ENCODE data around the gene GTPBP3. TPM values are rescaled to one million over a fixed set of nuclear protein-coding genes. Genes with fewer than 3 reads are reported as not detected.

Gene GTPBP3
- total RNA-seq, 1 experiment from 2014 or later = 62.9 TPM

DNA sequence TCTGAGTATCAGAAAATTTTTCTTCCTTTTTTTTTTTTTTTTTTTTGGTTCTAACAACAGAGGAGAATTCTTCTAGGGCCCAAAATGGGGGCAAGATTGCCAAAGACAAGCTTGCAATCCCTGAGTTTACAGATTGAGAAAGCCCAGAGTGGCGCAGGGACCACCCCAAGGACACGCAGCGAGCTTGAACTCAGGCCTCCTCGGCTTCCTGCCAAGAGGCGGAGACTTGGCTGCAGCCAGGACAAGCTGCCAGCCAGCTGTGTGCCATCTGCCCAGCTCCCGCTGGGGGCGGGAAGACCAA is 32.2 kb upstream of the GTPBP3 start:
- Histone ChIP-seq H4K91ac (ENCODE audit: insufficient read length, low read depth, low read length) (no peak overlapping the region), H2BK5ac (ENCODE audit: insufficient read length, low read length) (no peak overlapping the region), H3K9me3 (ENCODE audit: control insufficient read depth, low read depth, low read length) (no peaks in the 10 kb centered on the region), H2AFZ (ENCODE audit: low read length) (no peak overlapping the region), H3K79me2 (ENCODE audit: insufficient read depth, low read length) (no peaks in the 10 kb centered on the region), H3T11ph (ENCODE audit: low read length) (no peak overlapping the region), H3K4me1 (ENCODE audit: insufficient read depth, low read length) (peaks cover 3% of the 10 kb centered on the region; the same call in 1 of the 2 replicates), H3K27ac (ENCODE audit: insufficient read length, low read depth, low read length) (no peak overlapping the region), H4K20me1 (ENCODE audit: control insufficient read depth, insufficient read depth, insufficient read length) (no peaks in the 10 kb centered on the region), H3K23me2 (ENCODE audit: insufficient read length, low read depth, low read length, poor library complexity, severe bottlenecking) (peaks cover 8% of the 10 kb centered on the region), H2BK12ac (ENCODE audit: insufficient read length, low read depth, low read length) (no peak overlapping the region), H3K56ac (ENCODE audit: insufficient read length, low read depth, low read length) (no peak overlapping the region), H3K4ac (ENCODE audit: low read depth, low read length) (no peak overlapping the region), H4K8ac (replicated peaks; ENCODE audit: insufficient read length, low read depth, low read length) (no peak overlapping the region), H3K9ac (ENCODE audit: extremely low read depth, insufficient read length, low read length) (no peak overlapping the region), H3K14ac (ENCODE audit: insufficient read depth, low read length) (no peak overlapping the region), H3K79me1 (ENCODE audit: insufficient read depth, low read depth, low read length, poor library complexity, severe bottlenecking) (no peaks in the 10 kb centered on the region), H3K23ac (ENCODE audit: insufficient read length, low read depth, low read length) (no peak overlapping the region), H2BK120ac (ENCODE audit: low read depth, low read length, poor library complexity, severe bottlenecking) (no peak overlapping the region), H3K4me2 (ENCODE audit: insufficient read depth, insufficient read length, low read length) (peak overlapping the region; percentile 27), H2AK5ac (ENCODE audit: insufficient read length, low read length) (no peak overlapping the region), H3K27me3 (ENCODE audit: insufficient read depth, low read length) (no peaks in the 10 kb centered on the region), H4K5ac (ENCODE audit: insufficient read length, low read depth, low read length) (no peak overlapping the region), H2BK20ac (ENCODE audit: low read depth, low read length, poor library complexity, severe bottlenecking) (no peak overlapping the region), H3K18ac (ENCODE audit: insufficient read length, low read depth, low read length) (no peak overlapping the region), H2BK15ac (ENCODE audit: low read depth, low read length) (no peak overlapping the region)
- TF ChIP-seq, protein P1, sequence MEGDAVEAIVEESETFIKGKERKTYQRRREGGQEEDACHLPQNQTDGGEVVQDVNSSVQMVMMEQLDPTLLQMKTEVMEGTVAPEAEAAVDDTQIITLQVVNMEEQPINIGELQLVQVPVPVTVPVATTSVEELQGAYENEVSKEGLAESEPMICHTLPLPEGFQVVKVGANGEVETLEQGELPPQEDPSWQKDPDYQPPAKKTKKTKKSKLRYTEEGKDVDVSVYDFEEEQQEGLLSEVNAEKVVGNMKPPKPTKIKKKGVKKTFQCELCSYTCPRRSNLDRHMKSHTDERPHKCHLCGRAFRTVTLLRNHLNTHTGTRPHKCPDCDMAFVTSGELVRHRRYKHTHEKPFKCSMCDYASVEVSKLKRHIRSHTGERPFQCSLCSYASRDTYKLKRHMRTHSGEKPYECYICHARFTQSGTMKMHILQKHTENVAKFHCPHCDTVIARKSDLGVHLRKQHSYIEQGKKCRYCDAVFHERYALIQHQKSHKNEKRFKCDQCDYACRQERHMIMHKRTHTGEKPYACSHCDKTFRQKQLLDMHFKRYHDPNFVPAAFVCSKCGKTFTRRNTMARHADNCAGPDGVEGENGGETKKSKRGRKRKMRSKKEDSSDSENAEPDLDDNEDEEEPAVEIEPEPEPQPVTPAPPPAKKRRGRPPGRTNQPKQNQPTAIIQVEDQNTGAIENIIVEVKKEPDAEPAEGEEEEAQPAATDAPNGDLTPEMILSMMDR (conservative IDR thresholded peaks at IDR 0.05) = no peak
- peaks cover 25 to 40% of the 10 kb centered on the region in 2 experiments for H3K4me1 Mint-ChIP-seq
- no peaks in the 10 kb centered on the region for H3K9me3 Mint-ChIP-seq
- H3K27ac Mint-ChIP-seq = peak overlapping the region; percentile 7 to 41 (median 27); a peak in 3 of 7 replicates
- no CpG with 5 or more reads among the region's 7 CpGs for WGBS (ENCODE audit: extremely low coverage, insufficient read length, low lambda C conversion rate)
- H3K4me3 Mint-ChIP-seq = peak overlapping the region; percentile 1 to 97; a peak in 4 of 5 replicates
- H3K36me3 Mint-ChIP-seq (ENCODE audit: insufficient read depth in 1 of 3, low read depth in 3 of 3) = peaks cover 3 to 11% (median 7%) of the 10 kb centered on the region in 3 experiments; a peak in 6 of 7 replicates
- H3K27me3 Mint-ChIP-seq (ENCODE audit: low read depth) = no peaks in the 10 kb centered on the region; the same call in 1 of the 2 replicates
- no peak for DNase-seq

All from H9 (cell line).